SU-DHL-6 (cell line): ENCODE measurements around the gene BAHCC1.

ENCODE experiments used
- H2AFZ ChIP-seq: fragments of 200-600 bp; sonication (generic); 2 replicates; pipeline ENCODE4 v1.6.1; 2014; ENCODE audit warnings: low read depth, mild to moderate bottlenecking, moderate library complexity, mixed read lengths, antibody characterized with exemption, low read length; ENCODE audit not compliant: severe bottlenecking
- H3F3A ChIP-seq: fragments of 200-600 bp; shearing (Covaris generic); 2 replicates; pipeline ENCODE4 v1.6.0; 2016; ENCODE audit warnings: antibody characterized with exemption, mild to moderate bottlenecking; ENCODE audit not compliant: insufficient read depth
- H3K27ac ChIP-seq: fragments of 200-600 bp; sonication (generic); 2 replicates; pipeline ENCODE4 v1.5.1; 2016; ENCODE audit warnings: low read depth, mild to moderate bottlenecking, low read length, moderate library complexity, mixed read lengths
- H3K27me3 ChIP-seq: fragments of 200-600 bp; sonication (generic), shearing (Covaris generic); 2 replicates; pipeline ENCODE4 v1.6.0; 2014; ENCODE audit warnings: mild to moderate bottlenecking, low read length
- H3K36me3 ChIP-seq: fragments of 200-600 bp; sonication (generic); 2 replicates; pipeline ENCODE4 v1.6.1; 2014; ENCODE audit warnings: mild to moderate bottlenecking, low read length, mixed read lengths
- H3K4me2 ChIP-seq: fragments of 300-600, 200-600 bp; shearing (Covaris generic), sonication (generic); 2 replicates; pipeline ENCODE4 v1.6.0; 2014; ENCODE audit warnings: low read length, low read depth, mild to moderate bottlenecking; ENCODE audit not compliant: poor library complexity, severe bottlenecking
- H3K4me3 ChIP-seq: fragments of 200-600 bp; sonication (generic); 2 replicates; pipeline ENCODE4 v1.5.1; 2014; ENCODE audit warnings: antibody characterized with exemption, low read length, mild to moderate bottlenecking, mixed read lengths; ENCODE audit not compliant: insufficient read depth, poor library complexity, severe bottlenecking
- H3K79me2 ChIP-seq: fragments of 200-600 bp; sonication (generic); 2 replicates; pipeline ENCODE4 v1.6.1; 2014; ENCODE audit warnings: mild to moderate bottlenecking, low read length, moderate library complexity; ENCODE audit not compliant: insufficient read depth
- H3K9ac ChIP-seq: fragments of 200-600 bp; sonication (generic); 2 replicates; pipeline ENCODE4 v1.7.0; 2014; ENCODE audit warnings: mild to moderate bottlenecking, low read length
- H3K9me2 ChIP-seq: fragments of 200-600 bp; sonication (generic); replicated peaks from 2 replicates; pipeline ENCODE4 v1.6.1; 2014; ENCODE audit warnings: low read length; ENCODE audit not compliant: insufficient read depth
- H3K9me3 ChIP-seq: fragments of 200-600 bp; sonication (generic); 2 replicates; pipeline ENCODE4 v1.6.1; 2014; ENCODE audit warnings: low read length, mixed read lengths; ENCODE audit not compliant: insufficient read depth
- H4K20me1 ChIP-seq: fragments of 200-600 bp; sonication (generic); 2 replicates; pipeline ENCODE4 v1.6.1; 2014; ENCODE audit warnings: low read depth, mild to moderate bottlenecking, antibody characterized with exemption, low read length, moderate library complexity, mixed read lengths
- EZH2phosphoT487 ChIP-seq: fragments of 200-600 bp; sonication (generic), shearing (Covaris generic); conservative IDR thresholded peaks from 2 replicates; pipeline ENCODE4 v1.6.1; 2018; ENCODE audit warnings: mild to moderate bottlenecking, antibody characterized with exemption, low read length, moderate library complexity, mixed read lengths
- TF ChIP-seq, protein P1 (sequence below): fragments of 200-600 bp; sonication (generic); IDR thresholded peaks from one replicate; pipeline ENCODE4 v1.5.1; 2017; ENCODE audit warnings: antibody characterized with exemption, mild to moderate bottlenecking, low read length, moderate library complexity; ENCODE audit not compliant: insufficient read depth, poor library complexity, severe bottlenecking

The BAHCC1 gene

DNA sequence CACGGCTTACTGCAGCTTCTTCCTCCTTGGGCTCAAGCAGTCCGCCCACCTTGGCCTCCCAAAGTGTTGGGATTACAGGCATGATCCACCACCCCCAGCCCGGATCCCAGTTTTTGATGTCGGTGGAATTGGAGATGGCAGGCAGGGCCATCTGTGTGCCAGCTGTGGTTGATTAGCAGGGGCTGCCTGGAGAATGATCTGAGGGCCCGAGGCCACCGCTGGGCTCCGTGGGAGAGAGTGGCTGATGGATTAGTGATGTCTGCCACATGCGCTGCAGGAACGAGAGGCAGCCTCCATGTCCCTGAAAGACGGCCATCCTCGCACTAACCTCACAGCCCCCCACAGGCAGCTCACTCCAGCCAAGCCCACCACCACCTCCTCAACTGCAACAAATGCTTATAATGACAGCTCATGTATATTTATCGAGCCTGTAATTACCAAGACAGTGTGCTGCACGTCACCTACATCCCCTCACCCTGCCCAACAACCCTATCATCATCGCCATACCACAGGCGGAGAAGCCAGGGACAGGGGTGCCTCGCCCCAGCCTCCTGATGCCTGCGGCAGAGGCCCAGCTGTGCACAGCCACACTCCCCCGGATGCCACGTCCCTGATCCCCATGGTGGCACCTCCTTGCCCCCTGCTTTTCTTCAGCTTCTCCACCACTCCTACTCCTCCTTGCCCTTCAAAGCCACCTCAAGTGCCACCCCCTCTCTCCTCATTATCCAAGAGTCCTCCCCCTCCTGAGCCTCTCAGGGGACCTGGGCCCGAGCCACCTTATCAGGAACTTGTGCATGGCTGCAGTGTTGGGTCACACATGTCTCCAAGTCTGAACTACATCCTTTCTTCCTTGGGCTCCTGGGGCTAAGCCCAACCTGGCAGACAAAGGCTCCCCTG, 84.2 kb downstream of the BAHCC1 start:
- no peaks in the 10 kb centered on the region for H3K79me2 ChIP-seq
- TF ChIP-seq EZH2phosphoT487: no peak
- TF ChIP-seq, protein P1, sequence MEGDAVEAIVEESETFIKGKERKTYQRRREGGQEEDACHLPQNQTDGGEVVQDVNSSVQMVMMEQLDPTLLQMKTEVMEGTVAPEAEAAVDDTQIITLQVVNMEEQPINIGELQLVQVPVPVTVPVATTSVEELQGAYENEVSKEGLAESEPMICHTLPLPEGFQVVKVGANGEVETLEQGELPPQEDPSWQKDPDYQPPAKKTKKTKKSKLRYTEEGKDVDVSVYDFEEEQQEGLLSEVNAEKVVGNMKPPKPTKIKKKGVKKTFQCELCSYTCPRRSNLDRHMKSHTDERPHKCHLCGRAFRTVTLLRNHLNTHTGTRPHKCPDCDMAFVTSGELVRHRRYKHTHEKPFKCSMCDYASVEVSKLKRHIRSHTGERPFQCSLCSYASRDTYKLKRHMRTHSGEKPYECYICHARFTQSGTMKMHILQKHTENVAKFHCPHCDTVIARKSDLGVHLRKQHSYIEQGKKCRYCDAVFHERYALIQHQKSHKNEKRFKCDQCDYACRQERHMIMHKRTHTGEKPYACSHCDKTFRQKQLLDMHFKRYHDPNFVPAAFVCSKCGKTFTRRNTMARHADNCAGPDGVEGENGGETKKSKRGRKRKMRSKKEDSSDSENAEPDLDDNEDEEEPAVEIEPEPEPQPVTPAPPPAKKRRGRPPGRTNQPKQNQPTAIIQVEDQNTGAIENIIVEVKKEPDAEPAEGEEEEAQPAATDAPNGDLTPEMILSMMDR: no peak
- H2AFZ ChIP-seq: no peak overlapping the region
- H3K4me2 ChIP-seq: no peak overlapping the region
- H3K4me3 ChIP-seq: no peak overlapping the region
- no peaks in the 10 kb centered on the region for H3K36me3 ChIP-seq
- H3K9me2 ChIP-seq: no peaks in the 10 kb centered on the region
- no peak overlapping the region for H3K9ac ChIP-seq
- no peak overlapping the region for H3K27ac ChIP-seq
- no peaks in the 10 kb centered on the region for H4K20me1 ChIP-seq
- no peaks in the 10 kb centered on the region for H3F3A ChIP-seq
- no peaks in the 10 kb centered on the region for H3K27me3 ChIP-seq
- no peaks in the 10 kb centered on the region for H3K9me3 ChIP-seq

DNA sequence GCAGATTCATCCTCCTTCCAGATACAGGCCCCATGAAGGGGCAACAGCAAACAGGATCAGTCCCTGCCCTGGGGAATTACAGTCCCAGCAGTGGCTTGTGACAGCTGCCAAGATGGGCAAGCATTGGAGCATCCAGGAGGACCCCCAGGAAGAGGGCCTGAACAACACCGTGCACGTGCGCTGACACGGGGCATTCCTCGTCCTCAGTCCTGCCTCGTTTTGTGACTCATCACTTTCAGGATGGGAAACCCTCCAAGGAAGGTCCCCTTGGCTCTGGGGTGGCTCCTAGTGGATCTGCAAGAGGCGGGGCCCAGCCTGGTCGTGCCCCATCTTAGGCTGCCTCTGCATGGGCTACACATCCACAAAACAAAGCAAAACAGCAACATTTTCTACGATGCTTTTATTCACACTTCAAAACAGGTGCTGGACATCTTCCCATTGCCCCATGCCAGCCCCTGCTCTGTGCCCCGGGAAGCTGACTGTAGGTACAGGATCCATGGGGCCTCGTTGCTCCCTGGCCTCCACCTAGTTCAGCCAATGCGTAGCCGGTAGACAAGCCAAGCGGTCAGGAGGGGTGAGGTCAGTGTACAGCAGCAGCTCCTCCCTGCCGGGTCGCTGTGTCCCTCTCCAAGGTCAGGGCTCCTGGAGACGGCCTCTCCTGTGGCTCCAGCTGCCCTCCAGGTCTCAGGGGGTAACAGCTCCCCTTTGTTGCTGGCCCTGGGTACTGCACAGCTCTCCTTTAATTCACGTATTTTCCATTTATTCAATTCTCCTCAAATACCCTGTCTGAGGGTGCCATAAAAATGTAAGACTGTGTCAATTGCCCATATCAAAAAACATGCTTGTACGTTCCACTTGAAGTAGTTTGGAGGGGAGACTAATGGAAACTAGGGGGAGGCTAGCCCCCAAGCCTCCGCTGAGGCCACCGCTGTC, 85.1 kb downstream of the BAHCC1 start:
- no peak overlapping the region for H3K9ac ChIP-seq
- no peaks in the 10 kb centered on the region for H3K36me3 ChIP-seq
- H3K4me2 ChIP-seq: no peak overlapping the region
- H3K9me3 ChIP-seq: no peaks in the 10 kb centered on the region
- TF ChIP-seq, protein P1: no peak
- no peak for TF ChIP-seq EZH2phosphoT487
- no peaks in the 10 kb centered on the region for H4K20me1 ChIP-seq
- no peak overlapping the region for H3K27ac ChIP-seq
- H3F3A ChIP-seq: no peaks in the 10 kb centered on the region
- H3K27me3 ChIP-seq: no peaks in the 10 kb centered on the region
- no peak overlapping the region for H2AFZ ChIP-seq
- no peak overlapping the region for H3K4me3 ChIP-seq
- no peaks in the 10 kb centered on the region for H3K9me2 ChIP-seq
- H3K79me2 ChIP-seq: no peaks in the 10 kb centered on the region

DNA sequence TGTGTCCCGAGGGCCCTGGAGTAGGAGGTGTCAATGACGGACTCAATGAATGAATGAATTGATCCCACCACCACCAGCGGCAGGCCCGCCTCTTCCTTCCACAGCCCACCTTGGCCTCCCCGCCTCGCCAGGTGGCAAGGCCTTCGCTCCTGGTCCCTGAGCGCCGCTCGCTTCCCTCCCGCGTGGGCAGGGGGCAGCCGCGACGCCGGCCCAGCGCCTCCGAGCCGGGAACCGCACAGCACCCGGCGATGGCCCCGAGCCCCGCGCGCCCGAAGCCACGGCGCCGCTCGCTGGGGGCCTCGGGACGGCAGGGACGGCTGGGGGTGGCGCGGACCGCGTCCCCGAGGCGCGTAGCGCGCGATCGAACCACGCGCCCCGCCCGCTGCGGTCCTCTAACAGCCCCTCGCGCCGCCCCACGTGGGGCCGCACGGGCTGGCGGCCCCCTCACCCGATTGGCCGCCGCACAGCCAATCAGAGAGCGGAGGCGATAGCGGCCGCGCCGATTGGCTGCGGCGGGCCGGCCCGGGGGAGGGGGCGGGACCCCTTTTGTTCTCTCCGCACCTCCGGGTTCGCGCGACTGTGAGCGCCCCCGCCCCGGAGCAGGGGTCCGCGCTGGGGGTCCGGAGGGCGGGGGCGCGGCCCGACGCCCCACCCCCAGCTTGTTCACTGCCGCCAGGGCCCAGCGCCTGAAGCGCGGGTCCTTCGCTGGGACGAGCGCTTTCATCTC, 86.0 kb downstream of the BAHCC1 start:
- Histone ChIP-seq H3F3A (0 out of 2 replicates have a peak, but pooled peaks cover 3% of the 10 kb centered on the region), H3K4me2 (no peak overlapping the region), H3K79me2 (no peaks in the 10 kb centered on the region), H3K4me3 (no peak overlapping the region), H3K36me3 (no peaks in the 10 kb centered on the region), H3K9ac (no peak overlapping the region), H3K9me2 (no peaks in the 10 kb centered on the region), H3K27ac (no peak overlapping the region), H4K20me1 (no peaks in the 10 kb centered on the region), H3K9me3 (no peaks in the 10 kb centered on the region), H2AFZ (no peak overlapping the region), H3K27me3 (no peaks in the 10 kb centered on the region)
- TF ChIP-seq, protein P1: no peak
- no peak for TF ChIP-seq EZH2phosphoT487
